Smooth muscle cell of the brain vasculature (primary cell): ENCODE results near the gene GNAO1.

Source experiments
- DNase-seq: peaks from one replicate; pipeline ENCODE4 v3.0.0-alpha.2; 2012; ENCODE audit warnings: low read depth, low spot score

The GNAO1 gene

GRCh38 chr16:56265184-56265583 lies 73.9 kb downstream of the GNAO1 start:
- no peak for DNase-seq

DNA sequence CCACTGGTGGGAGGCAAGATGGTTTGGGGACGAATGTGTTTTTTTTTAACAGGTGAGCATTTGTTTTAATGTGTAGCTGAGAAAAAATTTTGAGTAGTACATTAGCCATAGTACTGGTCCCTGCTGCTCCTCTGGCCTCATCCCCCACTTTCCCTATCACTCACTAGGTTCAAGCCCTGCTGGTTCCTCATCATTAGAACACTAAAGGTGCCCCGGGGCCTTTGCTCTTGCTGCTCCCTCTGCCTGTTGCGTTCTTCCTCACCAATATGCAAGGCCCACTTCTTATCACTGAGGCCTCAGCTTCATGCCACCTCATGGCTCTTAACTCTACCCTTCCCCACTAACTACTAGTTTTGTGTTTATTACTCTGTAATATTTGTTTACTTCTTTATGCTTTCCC lies 74.5 kb downstream of the GNAO1 start:
- no peak for DNase-seq

- DNase-seq = no peak
Measured at GRCh38 chr16:56266641-56267607, 75.6 kb downstream of the GNAO1 start.

DNA sequence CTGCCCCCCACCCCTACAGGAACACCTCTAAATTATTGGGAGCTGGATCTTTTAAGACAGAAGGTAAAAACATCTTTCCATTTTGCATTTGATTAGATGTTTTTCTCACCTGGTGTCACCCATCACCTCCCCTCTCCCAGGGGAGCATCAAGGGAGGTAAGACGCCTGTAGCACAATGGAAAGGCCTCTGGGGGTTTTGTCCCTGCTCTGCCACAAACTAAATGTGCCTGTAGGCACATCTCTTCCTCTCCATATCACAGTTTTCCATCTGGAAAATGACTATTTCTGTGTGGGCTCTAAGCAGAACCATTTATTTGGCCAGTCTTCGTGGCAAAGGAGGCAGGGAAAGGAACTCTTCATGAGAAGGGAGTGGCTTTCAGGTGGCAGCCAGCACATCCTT lies 76.6 kb downstream of the GNAO1 start:
- DNase-seq = no peak

- no peak for DNase-seq
Measured at GRCh38 chr16:56268799-56269198, 77.5 kb downstream of the GNAO1 start.

GRCh38 chr16:56269281-56269680 lies 78.0 kb downstream of the GNAO1 start:
- DNase-seq = no peak

DNA sequence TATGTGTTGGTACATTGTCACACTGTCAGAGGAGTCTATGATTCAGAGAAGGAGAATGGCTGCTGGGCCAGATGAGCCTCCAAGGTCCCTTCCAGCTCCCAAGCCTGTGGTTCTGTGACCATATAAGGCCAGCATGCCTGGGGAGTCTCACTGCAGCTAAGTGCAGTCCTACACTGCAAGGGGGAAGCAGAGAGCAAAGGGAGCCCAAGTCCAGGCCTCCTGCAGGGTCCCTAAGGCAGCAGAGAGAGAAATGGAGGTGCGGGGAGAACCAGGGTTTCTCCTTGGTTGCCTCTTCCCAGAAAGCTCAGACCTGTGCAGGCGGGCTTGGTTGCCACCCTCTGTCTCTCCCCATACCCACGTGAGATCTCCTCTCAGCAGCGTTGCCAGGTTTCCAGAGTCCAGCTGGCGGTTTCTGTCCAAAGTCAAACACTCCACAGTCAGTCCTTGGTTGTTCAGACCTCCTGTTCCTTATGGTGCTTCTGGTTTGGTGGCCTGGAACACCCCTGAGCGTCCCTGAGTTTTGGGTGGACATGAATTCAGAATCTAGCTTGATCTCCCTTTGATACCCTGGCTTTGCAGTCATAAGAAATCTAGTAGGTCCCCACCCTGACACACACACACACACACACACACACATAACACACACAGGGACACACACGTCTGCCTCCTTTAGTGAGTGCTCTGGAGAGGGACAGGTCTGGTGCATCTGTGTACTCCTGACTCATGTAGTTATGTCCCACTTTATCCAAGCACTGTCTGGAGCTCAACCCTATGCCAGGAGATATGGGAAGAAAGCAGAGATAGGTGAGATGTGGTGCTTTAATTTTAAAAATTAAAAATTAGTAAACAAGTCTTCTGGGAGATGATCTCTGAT lies 78.8 kb downstream of the GNAO1 start:
- DNase-seq = peak; percentile 13

GRCh38 chr16:56270828-56271227 lies 79.5 kb downstream of the GNAO1 start:
- no peak for DNase-seq

- no peak for DNase-seq
Measured at GRCh38 chr16:56272583-56272894, 81.2 kb downstream of the GNAO1 start.

DNA sequence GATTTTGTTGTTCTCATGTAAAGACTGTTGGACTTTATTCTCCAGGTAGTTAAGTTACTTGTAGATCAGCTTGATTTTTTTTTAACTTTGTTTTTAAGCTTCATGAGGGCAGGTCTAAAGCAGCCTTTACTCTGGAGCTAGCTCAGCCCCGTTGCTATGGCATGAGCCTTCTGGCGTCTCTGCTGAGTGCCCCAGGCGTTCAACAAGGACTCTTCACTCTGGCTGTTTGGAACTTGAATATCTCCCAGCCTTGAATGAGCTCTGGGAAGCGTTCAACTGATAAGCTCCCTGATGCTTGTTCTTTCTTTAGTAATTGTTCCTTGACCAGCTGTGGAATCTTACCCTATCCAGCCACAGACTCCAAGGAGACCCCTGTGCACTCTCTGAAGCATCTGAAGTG lies 82.3 kb downstream of the GNAO1 start:
- no peak for DNase-seq

- no peak for DNase-seq
Measured at GRCh38 chr16:56274369-56274768, 83.1 kb downstream of the GNAO1 start.

DNA sequence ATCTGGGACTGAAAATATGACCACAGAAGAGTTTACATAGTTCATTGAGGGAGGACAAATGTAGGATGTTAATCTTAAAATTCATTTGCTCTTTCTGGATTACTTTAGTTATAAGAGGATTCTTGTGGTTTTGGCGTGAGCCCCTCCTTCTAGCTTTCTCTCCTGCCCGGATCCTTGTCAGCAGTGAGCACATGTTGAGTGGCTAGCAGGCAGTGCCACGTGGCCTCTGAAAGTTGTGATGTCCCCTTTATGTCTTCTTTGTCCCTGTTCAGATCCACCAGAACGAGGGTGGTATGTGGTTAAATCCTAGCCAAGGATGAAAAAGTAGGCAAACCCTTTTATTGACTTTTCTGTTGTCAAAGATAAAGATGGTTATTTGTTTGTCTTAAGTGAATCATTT lies 83.8 kb downstream of the GNAO1 start:
- DNase-seq = no peak

GRCh38 chr16:56275801-56276200 lies 84.5 kb downstream of the GNAO1 start:
- DNase-seq = no peak

DNA sequence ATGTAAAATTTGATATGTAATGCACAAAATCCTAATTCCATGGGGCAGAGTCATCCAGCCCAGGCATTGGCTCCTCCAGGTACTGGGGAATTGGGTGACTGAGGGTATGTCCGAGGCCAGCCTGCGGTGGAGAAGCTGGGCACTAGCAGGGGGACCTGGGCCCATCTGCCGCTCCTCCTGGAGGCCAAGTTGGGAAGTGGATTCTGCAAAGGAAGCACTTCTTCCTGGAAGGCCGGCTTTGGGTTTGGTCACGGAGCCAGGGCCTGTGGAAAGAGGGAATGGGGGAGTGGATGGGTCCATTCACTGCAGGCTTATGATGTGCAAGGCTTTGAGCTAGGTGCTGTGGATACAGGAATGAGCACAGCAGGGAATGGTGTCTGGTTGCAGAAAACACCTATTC lies 85.8 kb downstream of the GNAO1 start:
- no peak for DNase-seq

GRCh38 chr16:56278196-56278855 lies 87.0 kb downstream of the GNAO1 start:
- DNase-seq = no peak

DNA sequence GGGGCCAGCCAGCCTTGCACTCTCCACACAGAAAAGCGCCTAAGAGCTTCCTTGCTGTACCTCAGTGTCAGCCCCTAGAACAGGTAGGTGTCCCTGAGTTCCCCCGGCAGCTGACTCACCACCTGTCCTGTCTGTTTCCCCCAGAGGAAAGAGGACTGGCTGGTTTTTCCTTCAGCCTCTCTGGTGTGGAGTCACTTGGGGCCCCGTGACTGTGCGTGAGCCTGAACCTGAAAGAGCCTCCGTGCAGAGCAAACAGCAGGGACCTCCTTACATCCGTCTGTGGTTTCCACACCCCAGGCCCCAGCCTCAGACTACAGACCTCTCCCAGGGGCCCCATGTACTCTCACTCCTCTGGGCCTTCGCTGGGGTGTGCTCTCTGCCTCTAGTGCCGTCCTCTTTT lies 87.8 kb downstream of the GNAO1 start:
- no peak for DNase-seq

DNA sequence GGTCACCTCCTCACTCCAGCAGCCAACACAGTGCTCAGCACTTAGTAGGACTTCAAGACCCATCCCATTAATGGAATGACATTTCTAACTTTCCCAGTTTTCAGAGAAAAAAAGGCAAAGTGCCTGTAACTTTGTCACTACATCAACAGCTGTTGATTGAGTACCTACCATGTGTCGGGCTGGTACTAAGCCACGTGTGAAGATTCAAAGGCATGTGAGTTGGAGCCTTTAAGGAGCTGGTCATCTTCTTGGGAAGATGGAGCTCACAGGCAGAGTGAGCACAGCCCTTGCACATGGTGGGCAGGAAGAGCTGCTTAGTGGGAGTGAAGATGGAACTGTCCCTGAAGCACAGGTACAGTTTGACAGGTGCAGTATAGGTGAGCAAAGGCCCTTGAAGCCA lies 88.6 kb downstream of the GNAO1 start:
- DNase-seq = no peak

DNA sequence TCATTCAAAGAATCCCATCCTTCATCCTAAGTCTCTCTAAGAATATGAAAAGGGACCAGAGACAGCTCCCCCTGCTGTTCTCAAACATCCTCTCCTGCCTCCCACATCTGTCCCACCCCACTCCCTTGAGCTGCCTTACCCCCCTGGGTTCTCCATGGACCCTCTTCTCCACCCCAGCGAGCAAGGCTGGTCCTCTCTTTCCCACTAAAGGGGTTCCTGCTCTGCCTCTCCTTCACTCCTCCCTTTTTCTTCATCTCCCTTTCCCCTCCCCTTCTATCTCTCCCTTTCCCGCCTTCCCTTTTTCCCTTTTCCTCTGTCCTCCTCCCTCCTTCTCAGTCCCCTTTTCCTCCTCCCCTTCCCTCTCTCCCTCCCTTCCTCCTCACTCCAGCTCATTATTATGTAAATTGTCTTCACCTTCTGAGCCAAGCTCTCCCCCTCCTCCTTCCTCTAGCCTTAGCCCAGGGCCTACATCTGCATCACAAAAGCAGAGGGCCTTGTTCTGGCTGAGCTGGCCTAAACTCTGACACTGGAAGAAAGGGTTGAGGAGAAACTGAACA lies 90.0 kb downstream of the GNAO1 start:
- DNase-seq = no peak

DNA sequence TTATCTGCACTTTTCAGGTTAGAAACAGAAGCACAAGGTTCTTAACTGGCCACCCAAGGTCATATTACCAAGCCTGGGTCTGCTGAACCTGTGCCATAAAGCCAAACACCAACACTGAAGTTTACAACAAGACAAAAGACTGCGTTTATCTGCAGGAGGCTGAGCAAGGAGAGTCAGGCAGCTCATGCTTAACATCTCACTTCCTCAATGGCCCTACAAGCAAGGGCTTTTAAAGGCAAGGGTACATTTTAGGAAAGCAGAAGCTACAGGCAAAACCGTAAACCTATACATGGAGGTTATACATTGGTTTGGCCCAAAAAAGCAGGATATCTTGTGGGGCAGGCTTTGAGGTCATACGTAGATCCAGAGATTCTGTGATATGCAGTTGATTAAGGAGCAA lies 91.2 kb downstream of the GNAO1 start:
- no peak for DNase-seq

DNA sequence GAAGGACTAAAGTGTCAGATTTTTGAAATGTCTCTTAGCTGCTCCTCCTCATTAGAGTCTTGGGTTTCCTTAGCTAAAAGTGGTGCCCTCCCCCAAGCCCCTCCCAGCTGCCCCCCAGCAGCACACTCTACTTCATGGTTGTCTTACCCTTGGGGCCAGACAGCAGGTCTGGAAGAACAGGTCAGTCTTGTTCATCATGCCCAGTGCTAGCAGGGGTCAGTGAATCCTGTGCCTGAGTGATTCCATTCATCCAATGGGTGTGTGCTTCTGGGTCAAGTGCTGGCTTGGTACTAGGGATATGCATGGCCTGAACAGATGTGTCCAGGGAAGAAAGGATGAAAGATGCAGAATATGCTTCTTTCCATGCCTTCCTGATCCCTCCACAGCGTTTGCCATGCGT lies 93.2 kb downstream of the GNAO1 start:
- no peak for DNase-seq

GRCh38 chr16:56286809-56287208 lies 95.5 kb downstream of the GNAO1 start:
- no peak for DNase-seq

DNA sequence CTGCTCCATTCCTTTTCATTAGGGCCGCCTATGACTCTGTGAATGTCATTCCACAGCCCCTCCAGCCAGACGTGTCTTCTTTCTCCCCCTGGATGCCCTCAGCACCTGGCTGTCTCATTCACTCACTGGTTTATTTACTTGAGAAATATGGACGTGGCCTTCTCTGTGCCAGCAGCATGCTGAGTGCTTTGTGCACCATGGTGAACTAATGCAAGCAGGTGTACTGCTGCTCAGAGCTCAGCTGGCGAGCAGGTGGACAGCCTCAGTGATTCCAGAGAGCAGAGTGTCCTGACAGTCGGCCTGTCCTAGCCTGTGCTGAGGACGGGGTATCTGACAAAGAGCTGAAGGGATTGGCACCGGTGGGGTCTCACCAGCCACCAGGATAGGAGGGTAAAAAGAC lies 96.7 kb downstream of the GNAO1 start:
- DNase-seq = no peak
